Measurements from ENCODE around the gene ID3.

DNA sequence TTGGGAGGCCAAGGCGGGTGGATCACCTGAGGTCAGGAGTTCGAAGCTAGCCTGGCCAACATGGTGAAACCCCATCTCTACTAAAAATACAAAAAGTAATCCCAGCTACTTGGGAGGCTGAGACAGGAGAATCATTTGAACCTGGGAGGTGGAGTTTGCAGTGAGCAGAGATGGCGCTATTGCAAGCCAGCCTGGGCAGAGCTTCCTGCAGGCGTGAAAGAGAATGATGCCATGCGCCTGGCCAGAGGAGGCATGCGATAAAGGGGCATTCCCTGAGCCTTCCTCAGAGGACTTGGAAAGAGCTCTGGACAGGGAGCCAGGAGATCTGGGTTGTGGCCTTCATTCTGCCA lies 31.4 kb downstream of the ID3 start:
- TF ChIP-seq, protein P1, sequence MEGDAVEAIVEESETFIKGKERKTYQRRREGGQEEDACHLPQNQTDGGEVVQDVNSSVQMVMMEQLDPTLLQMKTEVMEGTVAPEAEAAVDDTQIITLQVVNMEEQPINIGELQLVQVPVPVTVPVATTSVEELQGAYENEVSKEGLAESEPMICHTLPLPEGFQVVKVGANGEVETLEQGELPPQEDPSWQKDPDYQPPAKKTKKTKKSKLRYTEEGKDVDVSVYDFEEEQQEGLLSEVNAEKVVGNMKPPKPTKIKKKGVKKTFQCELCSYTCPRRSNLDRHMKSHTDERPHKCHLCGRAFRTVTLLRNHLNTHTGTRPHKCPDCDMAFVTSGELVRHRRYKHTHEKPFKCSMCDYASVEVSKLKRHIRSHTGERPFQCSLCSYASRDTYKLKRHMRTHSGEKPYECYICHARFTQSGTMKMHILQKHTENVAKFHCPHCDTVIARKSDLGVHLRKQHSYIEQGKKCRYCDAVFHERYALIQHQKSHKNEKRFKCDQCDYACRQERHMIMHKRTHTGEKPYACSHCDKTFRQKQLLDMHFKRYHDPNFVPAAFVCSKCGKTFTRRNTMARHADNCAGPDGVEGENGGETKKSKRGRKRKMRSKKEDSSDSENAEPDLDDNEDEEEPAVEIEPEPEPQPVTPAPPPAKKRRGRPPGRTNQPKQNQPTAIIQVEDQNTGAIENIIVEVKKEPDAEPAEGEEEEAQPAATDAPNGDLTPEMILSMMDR (IDR thresholded peaks at IDR 0.05; ENCODE audit: low read depth, low read length, poor library complexity, severe bottlenecking), result peak; percentile 62
- no peak for TF ChIP-seq EZH2phosphoT487 (IDR thresholded peaks at IDR 0.05; ENCODE audit: borderline replicate concordance, low read length)
